AG09309 (cell line): ENCODE results near the gene AEBP1.

Experiments
- DNase-seq: peaks from one replicate; pipeline ENCODE4 v3.0.0-alpha.2; 2010; ENCODE audit warnings: low read depth
- H3K4me3 ChIP-seq: 2 replicates; pipeline ENCODE4 v1.5.1; 2011; ENCODE audit warnings: mild to moderate bottlenecking, low read depth, low read length, moderate library complexity; ENCODE audit not compliant: control insufficient read depth
- TF ChIP-seq, protein P1 (sequence below): IDR thresholded peaks from 2 replicates; pipeline ENCODE4 v1.5.1; 2011; ENCODE audit warnings: mild to moderate bottlenecking, low read depth, low read length, inconsistent platforms; ENCODE audit not compliant: insufficient read depth, control insufficient read depth; ENCODE audit errors: missing control alignments

Gene AEBP1

DNA sequence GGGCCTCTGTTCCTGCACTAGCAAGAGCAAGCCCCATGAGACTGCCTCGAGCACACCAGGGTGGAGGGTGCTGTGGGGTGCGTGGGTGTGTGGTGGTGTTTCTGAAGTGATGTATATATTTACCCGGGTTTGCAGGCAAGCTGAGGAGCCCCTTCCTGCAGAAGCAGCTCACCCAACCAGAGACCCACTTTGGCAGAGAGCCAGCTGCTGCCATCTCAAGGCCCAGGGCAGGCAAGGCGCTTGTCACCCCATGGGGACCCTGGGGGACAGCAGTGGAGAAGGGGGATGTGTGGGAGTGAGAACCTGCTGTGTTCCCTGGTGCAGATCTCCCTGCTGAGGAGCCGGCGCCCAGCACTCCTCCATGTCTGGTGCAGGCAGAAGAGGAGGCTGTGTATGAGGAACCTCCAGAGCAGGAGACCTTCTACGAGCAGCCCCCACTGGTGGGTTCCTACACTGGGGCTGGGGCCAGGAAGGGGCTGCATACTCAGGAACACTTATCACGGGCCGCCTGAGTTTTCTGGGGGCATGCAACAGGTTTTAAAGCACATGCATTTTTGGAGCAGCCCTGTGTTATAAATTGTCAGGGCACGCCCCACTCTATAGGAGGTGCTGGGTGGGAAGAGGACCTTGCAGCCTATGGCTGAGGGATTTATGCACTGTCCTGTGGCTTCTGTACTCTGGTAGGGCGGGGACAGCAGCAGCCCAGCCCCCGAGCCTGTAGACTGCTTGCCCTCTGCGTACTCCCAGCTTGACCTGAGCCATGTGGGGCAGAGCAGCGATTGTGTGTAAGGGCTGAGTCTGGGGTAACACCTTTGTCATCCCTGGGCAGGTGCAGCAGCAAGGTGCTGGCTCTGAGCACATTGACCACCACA lies 44.7 kb upstream of the AEBP1 start:
- no peak overlapping the region for H3K4me3 ChIP-seq
- TF ChIP-seq, protein P1, sequence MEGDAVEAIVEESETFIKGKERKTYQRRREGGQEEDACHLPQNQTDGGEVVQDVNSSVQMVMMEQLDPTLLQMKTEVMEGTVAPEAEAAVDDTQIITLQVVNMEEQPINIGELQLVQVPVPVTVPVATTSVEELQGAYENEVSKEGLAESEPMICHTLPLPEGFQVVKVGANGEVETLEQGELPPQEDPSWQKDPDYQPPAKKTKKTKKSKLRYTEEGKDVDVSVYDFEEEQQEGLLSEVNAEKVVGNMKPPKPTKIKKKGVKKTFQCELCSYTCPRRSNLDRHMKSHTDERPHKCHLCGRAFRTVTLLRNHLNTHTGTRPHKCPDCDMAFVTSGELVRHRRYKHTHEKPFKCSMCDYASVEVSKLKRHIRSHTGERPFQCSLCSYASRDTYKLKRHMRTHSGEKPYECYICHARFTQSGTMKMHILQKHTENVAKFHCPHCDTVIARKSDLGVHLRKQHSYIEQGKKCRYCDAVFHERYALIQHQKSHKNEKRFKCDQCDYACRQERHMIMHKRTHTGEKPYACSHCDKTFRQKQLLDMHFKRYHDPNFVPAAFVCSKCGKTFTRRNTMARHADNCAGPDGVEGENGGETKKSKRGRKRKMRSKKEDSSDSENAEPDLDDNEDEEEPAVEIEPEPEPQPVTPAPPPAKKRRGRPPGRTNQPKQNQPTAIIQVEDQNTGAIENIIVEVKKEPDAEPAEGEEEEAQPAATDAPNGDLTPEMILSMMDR, result no peak
- DNase-seq, result no peak

DNA sequence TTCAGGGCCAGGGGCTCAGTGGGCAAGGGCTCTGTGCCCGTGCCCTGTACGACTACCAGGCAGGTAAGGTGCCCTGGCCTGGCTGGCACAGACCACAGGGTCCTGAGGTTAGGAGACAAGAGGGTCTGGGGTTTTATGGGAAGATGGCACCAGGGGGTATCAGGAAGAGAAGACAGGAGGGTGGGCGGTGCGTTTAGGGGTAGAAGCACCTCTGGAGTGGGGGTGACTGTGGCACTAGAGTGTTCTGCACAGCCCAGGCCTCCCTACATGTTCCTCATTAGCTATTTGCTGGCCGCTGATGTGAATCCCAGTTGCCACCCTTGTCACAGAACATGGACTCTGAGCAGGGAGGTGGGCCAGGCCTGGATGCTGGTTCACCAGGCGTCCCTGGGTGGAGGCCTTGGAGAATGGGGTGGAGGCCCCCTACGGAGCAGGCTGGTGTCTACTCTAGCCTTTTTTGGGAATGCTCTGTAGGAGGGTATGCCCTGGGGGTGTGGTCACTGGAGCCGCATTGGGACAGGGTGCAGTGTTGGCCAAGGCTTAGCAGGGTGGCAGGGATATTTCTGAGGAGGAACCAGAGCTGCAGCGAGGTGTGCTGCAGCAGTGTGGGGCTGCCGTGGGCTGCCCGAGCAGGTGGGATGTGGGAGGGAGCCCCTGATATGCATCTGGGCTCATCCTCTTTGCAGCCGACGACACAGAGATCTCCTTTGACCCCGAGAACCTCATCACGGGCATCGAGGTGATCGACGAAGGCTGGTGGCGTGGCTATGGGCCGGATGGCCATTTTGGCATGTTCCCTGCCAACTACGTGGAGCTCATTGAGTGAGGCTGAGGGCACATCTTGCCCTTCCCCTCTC lies 43.8 kb upstream of the AEBP1 start:
- TF ChIP-seq, protein P1, result no peak
- no peak overlapping the region for H3K4me3 ChIP-seq
- DNase-seq, result no peak

DNA sequence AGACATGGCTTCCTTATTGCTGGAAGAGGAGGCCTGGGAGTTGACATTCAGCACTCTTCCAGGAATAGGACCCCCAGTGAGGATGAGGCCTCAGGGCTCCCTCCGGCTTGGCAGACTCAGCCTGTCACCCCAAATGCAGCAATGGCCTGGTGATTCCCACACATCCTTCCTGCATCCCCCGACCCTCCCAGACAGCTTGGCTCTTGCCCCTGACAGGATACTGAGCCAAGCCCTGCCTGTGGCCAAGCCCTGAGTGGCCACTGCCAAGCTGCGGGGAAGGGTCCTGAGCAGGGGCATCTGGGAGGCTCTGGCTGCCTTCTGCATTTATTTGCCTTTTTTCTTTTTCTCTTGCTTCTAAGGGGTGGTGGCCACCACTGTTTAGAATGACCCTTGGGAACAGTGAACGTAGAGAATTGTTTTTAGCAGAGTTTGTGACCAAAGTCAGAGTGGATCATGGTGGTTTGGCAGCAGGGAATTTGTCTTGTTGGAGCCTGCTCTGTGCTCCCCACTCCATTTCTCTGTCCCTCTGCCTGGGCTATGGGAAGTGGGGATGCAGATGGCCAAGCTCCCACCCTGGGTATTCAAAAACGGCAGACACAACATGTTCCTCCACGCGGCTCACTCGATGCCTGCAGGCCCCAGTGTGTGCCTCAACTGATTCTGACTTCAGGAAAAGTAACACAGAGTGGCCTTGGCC lies 43.0 kb upstream of the AEBP1 start:
- no peak overlapping the region for H3K4me3 ChIP-seq
- no peak for DNase-seq
- TF ChIP-seq, protein P1, result no peak

DNA sequence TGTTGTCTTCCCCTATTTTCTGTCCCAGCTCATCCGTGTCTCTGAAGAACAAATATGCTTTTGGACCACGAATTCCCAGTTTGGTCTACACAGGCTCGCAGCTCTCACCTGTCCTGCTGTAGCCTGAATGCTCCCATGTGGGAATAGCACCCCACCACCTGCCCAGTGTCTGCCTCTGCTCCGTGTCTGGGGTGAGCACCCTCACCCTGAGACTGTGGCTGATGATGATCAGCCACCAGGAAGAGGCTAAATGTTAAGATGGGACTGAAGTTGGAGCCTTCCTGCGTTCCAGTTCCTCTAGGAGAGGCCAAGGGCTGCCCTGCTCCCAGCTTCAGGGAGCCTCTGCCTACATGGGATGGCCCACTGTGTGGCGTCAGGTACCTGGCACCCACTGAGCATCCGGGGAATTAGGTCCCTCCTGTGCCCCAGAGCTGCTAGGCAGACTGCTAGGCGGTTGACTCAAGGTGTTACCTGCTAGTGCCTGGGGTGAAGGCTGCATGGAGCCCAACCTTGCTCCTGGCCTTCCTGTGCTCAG lies 42.4 kb upstream of the AEBP1 start:
- DNase-seq, result no peak
- H3K4me3 ChIP-seq, result no peak overlapping the region
- TF ChIP-seq, protein P1, result no peak

DNA sequence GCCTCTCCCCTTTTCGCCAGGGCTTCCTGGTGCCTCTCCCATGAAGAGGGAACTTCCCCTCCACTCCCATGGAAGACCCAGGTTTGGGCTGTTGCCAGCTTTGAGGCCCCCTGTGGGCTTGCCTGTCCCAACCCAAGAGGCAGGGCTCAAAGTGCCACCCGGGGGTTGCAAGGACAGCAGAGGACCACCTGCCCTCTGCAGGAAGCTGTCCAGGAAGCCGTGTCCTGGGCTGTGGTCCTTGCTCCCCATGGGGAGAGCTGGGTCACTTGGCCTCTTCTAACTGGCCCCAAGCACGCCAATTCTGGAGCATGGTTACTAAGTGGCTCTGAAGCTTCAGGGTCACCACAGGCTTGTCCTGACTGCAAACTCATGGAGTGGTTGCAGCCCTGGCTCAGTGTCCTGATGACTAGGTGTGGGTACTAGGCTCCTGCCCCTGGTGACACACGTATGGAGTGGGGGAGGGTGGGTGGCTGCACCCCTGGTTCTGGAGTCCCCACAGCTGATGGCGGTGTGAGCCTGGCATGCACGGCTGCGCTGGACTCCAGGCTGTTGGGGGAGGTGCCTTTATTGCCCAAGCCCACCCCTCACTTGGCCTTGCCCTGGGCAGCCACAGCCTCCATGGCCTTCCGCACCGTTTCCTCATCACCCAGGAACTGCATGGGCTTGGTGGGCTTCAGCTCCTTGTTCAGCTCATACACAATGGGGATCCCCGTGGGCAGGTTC lies 41.8 kb upstream of the AEBP1 start:
- DNase-seq, result no peak

More for the DNA sequence above, 41.8 kb upstream of the AEBP1 start:
- no peak overlapping the region for H3K4me3 ChIP-seq
- TF ChIP-seq, protein P1, result no peak
